HepG2 (cell line): ENCODE measurements around the gene CATSPERE. TPM values are rescaled to one million over a fixed set of nuclear protein-coding genes. Genes with fewer than 3 reads are reported as not detected.

Experiments used
- DZIP1 ChIP-seq: sonication (generic); formaldehyde crosslinking; IDR thresholded peaks from 2 replicates; pipeline ENCODE4 v1.5.0; 2020; ENCODE audit warnings: mild to moderate bottlenecking, missing genetic modification reagents
- EED ChIP-seq: sonication (generic); formaldehyde crosslinking; IDR thresholded peaks from 2 replicates; pipeline ENCODE4 v1.5.0; 2020; ENCODE audit warnings: mild to moderate bottlenecking, missing genetic modification reagents
- GFI1 ChIP-seq: sonication (generic); formaldehyde crosslinking; IDR thresholded peaks from 2 replicates; pipeline ENCODE4 v1.5.0; 2020; ENCODE audit warnings: missing genetic modification reagents, mild to moderate bottlenecking, borderline replicate concordance
- IRX3 ChIP-seq: sonication (generic); formaldehyde crosslinking; IDR thresholded peaks from 2 replicates; pipeline ENCODE4 v1.8.1; 2023; ENCODE audit warnings: mild to moderate bottlenecking, low read depth, missing genetic modification reagents, borderline replicate concordance
- MTA3 ChIP-seq: sonication (generic); formaldehyde crosslinking; IDR thresholded peaks from 2 replicates; pipeline ENCODE4 v1.4.0; 2020; ENCODE audit warnings: missing genetic modification reagents
- PAWR ChIP-seq: sonication (generic); formaldehyde crosslinking; IDR thresholded peaks from 2 replicates; pipeline ENCODE4 v1.4.0; 2020; ENCODE audit warnings: missing genetic modification reagents, mild to moderate bottlenecking, borderline replicate concordance
- POLR2AphosphoS2 ChIP-seq: IDR thresholded peaks from 2 replicates; pipeline ENCODE4 v1.6.1; 2011; ENCODE audit warnings: low read depth, low read length, improper control_type of control experiment
- SMAD1 ChIP-seq: sonication (generic); formaldehyde crosslinking; IDR thresholded peaks from 2 replicates; pipeline ENCODE4 v1.4.0; 2020; ENCODE audit warnings: missing genetic modification reagents, low read depth, mild to moderate bottlenecking, borderline replicate concordance
- SOX6 ChIP-seq, 2 experiments: fragments of 450-650 bp in 1 of 2; sonication (generic) in 1 of 2; formaldehyde crosslinking in 1 of 2; IDR thresholded peaks; 2 replicates each; pipeline versions ENCODE4 v1.4.0 to v1.6.1; 2017 to 2020; ENCODE audit warnings: antibody characterized with exemption in 1 of 2, mild to moderate bottlenecking in 1 of 2, missing genetic modification reagents in 1 of 2
- SP4 ChIP-seq: sonication (generic); formaldehyde crosslinking; IDR thresholded peaks from 2 replicates; pipeline ENCODE4 v1.8.1; 2023; ENCODE audit warnings: mild to moderate bottlenecking, missing genetic modification reagents
- SUZ12 ChIP-seq: fragments of 150-350 bp; IDR thresholded peaks from 2 replicates; pipeline ENCODE4 v1.6.1; 2014; ENCODE audit warnings: low read depth, low read length
- TMF1 ChIP-seq: sonication (generic); formaldehyde crosslinking; IDR thresholded peaks from 2 replicates; pipeline ENCODE4 v1.8.1; 2022; ENCODE audit warnings: low read depth, missing genetic modification reagents
- U2AF2 ChIP-seq: fragments of 200-400 bp; formaldehyde crosslinking; IDR thresholded peaks from 2 replicates; pipeline ENCODE4 v1.6.1; 2017; ENCODE audit warnings: low read depth, mild to moderate bottlenecking, low read length
- ZBTB25 ChIP-seq: IDR thresholded peaks from 2 replicates; pipeline ENCODE4 v1.6.1; 2018; ENCODE audit warnings: missing genetic modification reagents
- ZFP62 ChIP-seq: sonication (generic); formaldehyde crosslinking; IDR thresholded peaks from 2 replicates; pipeline ENCODE4 v1.4.0; 2020; ENCODE audit warnings: missing genetic modification reagents
- ZKSCAN8 ChIP-seq: IDR thresholded peaks from 2 replicates; pipeline ENCODE4 v1.6.1; 2016; ENCODE audit warnings: borderline replicate concordance, missing genetic modification reagents, missing compliant biosample characterization
- ZNF256 ChIP-seq: sonication (generic); formaldehyde crosslinking; conservative IDR thresholded peaks from 2 replicates; pipeline ENCODE4 v1.4.0; 2020; ENCODE audit warnings: missing genetic modification reagents
- ZNF276 ChIP-seq: sonication (generic); formaldehyde crosslinking; IDR thresholded peaks from 2 replicates; pipeline ENCODE4 v1.4.0; 2020; ENCODE audit warnings: mild to moderate bottlenecking, low read depth, missing genetic modification reagents
- ZNF883 ChIP-seq: sonication (generic); formaldehyde crosslinking; IDR thresholded peaks from 2 replicates; pipeline ENCODE4 v1.5.1; 2020; ENCODE audit warnings: mild to moderate bottlenecking, missing genetic modification reagents; ENCODE audit errors: not compliant biosample characterization
- polyA plus RNA-seq, 8 experiments: library from polyadenylated mRNA; depleted of rRNA in 3 of 8; stranded (reverse) in 7 of 8; unstranded in 1 of 8; fragments of >200 nt; fragmentation: Illumina TruSeq in 4 of 8; extraction: Trizol in 4 of 8; gene quantifications; 2 replicates each; pipeline versions ENCODE4 v1.2.1 to v1.2.3, GENCODE V29; 2011 to 2016; ENCODE audit warnings: low read depth in 4 of 8, missing spikeins in 1 of 8, mixed read lengths in 1 of 8; ENCODE audit not compliant: insufficient read depth in 1 of 8
- total RNA-seq, 5 experiments: library from RNA; depleted of rRNA; stranded (reverse); fragments of >200 nt; fragmentation: Illumina TruSeq; extraction: Trizol; gene quantifications; 2 replicates each; pipeline ENCODE4 v1.2.3, GENCODE V29; 2016; ENCODE audit warnings: low read depth in 1 of 5
- TF ChIP-seq, protein P1 (sequence below): sonication (generic); formaldehyde crosslinking; IDR thresholded peaks from 2 replicates; pipeline ENCODE4 v1.5.0; 2020; ENCODE audit warnings: missing genetic modification reagents
- TF ChIP-seq, protein P2 (sequence below): sonication (generic); formaldehyde crosslinking; IDR thresholded peaks from 2 replicates; pipeline ENCODE4 v1.8.0; 2022; ENCODE audit warnings: missing genetic modification reagents, mild to moderate bottlenecking, inconsistent platforms, borderline replicate concordance

Gene CATSPERE
- total and polyA plus RNA-seq, 2 of the 13 experiments (the other 11 are each of a cell fraction or from before 2014, with no cell fraction given), result 0.34 to 0.51 TPM

DNA sequence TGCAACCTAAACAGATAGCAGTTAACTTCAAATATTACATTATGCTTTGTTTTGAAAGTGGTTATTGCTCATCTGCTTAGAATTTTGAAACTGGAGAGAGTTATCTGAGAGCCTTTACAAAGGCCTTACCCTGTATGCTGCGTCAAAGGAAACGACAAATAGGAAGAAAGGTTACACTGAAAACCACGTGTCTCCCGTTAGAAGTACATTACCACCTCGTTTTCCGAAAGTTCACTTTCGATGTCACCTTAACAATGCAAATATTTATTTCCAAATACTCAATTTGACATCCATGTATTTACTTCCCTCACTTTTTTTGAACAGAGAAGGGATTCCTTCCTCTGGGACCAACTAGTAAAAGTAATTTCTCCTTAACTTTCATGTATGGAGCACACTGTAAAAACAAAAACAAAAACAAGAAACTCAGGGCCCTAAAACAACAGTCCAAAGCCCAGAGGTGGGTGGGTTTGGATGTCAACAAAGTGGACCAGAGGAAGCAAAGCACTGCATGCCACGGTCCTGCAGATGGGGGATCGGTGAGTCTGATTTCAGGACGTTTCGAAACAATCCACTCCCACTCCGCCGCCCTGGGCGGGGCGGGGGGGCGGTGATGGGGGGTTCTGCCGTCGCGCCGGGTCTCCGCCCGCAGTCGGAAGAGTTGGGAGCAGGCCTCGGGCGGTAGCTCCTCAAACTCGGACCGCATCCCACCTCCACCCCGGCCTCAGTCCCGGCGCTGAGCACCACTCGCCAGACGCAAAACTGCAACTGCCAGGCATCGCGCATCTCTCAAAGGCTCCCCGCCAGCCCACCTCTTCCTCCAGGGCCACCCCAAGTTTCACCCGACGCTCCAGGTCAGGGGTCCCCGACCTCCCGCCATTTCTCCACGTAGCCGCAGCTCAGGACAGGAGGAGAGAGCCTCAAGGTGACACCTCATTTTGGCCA lies 10.2 kb upstream of the CATSPERE start (continued):
- TF ChIP-seq ZBTB25 (no peak), TMF1 (no peak), SP4 (CRISPR knock-in tag) (no peak), ZNF883 (CRISPR knock-in tag) (no peak), ZFP62 (no peak), ZNF276 (CRISPR knock-in tag) (no peak), GFI1 (CRISPR knock-in tag) (peak; percentile 29; the same call in 1 of the 2 replicates), U2AF2 (no peak), DZIP1 (CRISPR knock-in tag) (no peak; the same call in 1 of the 2 replicates), SMAD1 (CRISPR knock-in tag) (no peak), IRX3 (CRISPR knock-in tag) (no peak), ZKSCAN8 (CRISPR knock-in tag) (no peak), EED (no peak; the same call in 1 of the 2 replicates), SOX6 (IDR thresholded peaks at IDR 0.05) (no peak), SOX6 (CRISPR knock-in tag; IDR thresholded peaks at IDR 0.05) (no peak), ZNF256 (no peak), MTA3 (CRISPR knock-in tag) (no peak), POLR2AphosphoS2 (no peak), SUZ12 (no peak), PAWR (CRISPR knock-in tag) (no peak)
- TF ChIP-seq, protein P1, sequence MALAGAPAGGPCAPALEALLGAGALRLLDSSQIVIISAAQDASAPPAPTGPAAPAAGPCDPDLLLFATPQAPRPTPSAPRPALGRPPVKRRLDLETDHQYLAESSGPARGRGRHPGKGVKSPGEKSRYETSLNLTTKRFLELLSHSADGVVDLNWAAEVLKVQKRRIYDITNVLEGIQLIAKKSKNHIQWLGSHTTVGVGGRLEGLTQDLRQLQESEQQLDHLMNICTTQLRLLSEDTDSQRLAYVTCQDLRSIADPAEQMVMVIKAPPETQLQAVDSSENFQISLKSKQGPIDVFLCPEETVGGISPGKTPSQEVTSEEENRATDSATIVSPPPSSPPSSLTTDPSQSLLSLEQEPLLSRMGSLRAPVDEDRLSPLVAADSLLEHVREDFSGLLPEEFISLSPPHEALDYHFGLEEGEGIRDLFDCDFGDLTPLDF (CRISPR knock-in tag), result no peak
- TF ChIP-seq, protein P2, sequence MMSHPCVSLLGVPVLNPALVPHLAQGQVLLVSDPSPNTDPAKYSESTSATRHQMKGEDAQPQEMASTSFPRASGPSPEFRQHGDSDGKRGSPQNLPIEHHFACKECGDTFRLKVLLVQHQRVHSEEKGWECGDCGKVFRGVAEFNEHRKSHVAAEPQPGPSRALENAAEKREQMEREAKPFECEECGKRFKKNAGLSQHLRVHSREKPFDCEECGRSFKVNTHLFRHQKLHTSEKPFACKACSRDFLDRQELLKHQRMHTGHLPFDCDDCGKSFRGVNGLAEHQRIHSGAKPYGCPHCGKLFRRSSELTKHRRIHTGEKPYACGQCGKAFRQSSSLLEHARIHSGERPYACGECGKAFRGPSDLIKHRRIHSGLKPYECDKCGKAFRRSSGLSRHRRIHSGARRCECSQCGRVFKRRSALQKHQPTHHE (CRISPR knock-in tag), result no peak
